Measurements from ENCODE around the gene KLRC2.
"Not testable (repeated sequence)": the region's sequence is repeated elsewhere in the genome, so short reads cannot be mapped to it uniquely, and the experiment has no call there.

DNA sequence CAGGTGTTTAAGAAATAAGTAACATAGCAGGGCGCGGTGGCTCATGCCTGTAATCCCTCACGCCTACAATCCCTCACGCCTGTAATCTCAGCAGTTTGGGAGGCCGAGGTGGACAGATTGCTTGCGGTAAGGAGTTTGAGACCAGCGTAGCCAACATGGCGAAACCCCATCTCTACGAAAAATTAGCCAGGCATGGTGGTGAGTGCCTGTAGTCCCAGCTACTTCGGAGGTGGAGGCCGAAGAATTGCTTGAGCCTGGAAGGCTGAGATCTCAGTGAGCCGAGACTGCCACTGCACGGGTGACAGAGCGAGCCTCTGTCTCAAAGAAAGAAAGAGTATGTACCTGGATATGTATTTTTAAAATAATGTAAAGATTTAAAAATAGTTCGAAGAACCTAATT lies 39.6 kb downstream of the KLRC2 start:
- TF ChIP-seq CTCF (IDR thresholded peaks at IDR 0.05; ENCODE audit: low read depth, low read length); EZH2phosphoT487 (IDR thresholded peaks at IDR 0.05; ENCODE audit: low read depth): not testable (repeated sequence)
